GM12801 (cell line): Measurements from ENCODE around the gene SH3BP5.

ENCODE experiments used
- CTCF ChIP-seq: IDR thresholded peaks from one replicate; pipeline ENCODE4 v1.5.1; 2011; ENCODE audit warnings: control low read depth; ENCODE audit not compliant: insufficient read length; ENCODE audit errors: extremely low read depth

Gene SH3BP5

GRCh38 chr3:15300323-15301078, 31.9 kb downstream of the SH3BP5 start:
- no peak for TF ChIP-seq CTCF

GRCh38 chr3:15299036-15299435, 33.4 kb downstream of the SH3BP5 start:
- TF ChIP-seq CTCF: no peak

- TF ChIP-seq CTCF: no peak
These were observed 33.9 kb downstream of the SH3BP5 start for GRCh38 chr3:15298504-15298903.

GRCh38 chr3:15297608-15298350, 34.6 kb downstream of the SH3BP5 start:
- TF ChIP-seq CTCF: no peak

GRCh38 chr3:15295506-15295905, 36.9 kb downstream of the SH3BP5 start:
- no peak for TF ChIP-seq CTCF

GRCh38 chr3:15294929-15295328, 37.5 kb downstream of the SH3BP5 start:
- TF ChIP-seq CTCF: no peak

- TF ChIP-seq CTCF: no peak
These were observed 39.4 kb downstream of the SH3BP5 start for GRCh38 chr3:15292765-15293522.
